Hippocampal formation (tissue), 2 donors: ENCODE results near the gene TRMT5.

Experiments
- DNase-seq, 2 donors: peaks; one replicate each; lab custom pipeline; 2025; lab: John Stamatoyannopoulos, UW

The TRMT5 gene

DNA sequence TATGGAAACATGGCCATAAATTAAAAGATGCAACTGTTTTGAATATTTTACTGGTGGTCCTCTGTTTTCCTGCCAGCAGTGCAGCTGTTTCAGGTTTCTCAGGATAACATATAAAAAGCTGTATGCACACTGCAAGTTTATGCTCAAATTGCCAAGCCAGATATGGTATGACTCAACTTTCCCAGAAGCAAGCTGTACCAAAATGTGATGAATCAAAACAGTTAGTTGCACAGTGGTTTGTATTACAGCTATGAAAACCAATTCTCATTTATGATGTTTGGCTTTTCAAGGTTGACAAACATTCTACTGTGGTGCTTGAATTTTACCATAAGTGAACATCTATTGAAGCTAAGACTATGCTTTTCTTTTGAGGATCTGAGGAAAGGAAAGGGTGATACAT is 15.5 kb downstream of the TRMT5 start:
- no peak for DNase-seq

- DNase-seq: no peak
Measured at GRCh38 chr14:60964904-60965303, 16.0 kb downstream of the TRMT5 start.

DNA sequence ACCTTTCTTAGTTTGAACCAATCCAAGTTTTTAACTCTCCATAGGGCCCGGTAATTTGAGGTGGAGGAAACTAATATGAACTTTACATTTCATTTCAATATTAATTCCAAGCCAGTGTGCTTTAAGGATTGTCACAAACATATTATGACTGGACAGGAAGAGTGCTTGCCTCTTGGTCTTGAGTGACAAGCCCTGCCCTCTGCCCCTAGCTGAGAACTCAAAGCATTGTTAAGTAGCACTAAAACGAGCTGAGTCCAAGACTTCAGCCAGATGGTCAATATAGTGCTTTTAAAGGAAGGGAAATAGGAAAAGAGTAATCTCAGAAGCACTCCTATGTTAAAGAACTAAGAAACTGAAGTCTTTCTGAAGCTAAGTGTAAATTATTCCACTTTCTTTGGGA is 17.1 kb downstream of the TRMT5 start:
- DNase-seq: no peak

DNA sequence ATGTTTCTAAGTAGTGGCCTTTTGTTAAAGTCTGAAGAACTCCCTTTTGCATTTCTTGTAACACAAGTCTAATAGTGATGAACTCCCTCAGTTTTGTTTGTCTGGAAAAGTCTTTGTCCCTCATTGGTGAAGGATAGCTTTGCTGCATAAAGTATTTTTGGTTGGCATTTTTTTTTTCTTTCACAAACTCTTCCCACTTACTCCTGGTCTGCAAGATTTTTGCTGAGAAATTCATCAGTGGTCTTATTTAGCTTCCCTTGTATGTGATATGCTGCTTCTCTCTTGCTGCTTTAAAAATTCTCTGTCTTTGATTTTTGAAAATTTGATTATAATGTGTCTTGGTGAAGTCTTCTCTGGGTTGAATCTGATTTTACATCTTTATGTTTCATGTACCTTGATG is 22.7 kb downstream of the TRMT5 start:
- no peak for DNase-seq

DNA sequence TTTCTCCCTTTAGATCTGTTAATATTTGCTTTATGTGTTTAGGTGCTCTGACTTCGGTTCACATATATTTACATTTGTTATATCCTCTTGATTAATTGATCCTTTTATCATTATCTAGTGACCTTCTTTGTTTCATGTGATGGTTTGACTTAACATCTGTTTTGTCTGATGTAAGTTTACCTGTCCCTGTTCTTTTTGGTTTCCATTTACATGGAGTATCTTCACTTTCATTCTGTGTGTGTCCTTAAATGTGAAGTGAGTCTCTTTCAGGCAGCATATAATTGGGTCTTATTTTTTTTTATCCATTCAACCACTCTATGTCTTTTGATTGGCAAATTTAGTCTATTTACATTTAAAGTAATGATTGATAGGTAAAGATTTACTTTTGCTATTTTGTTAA is 24.2 kb downstream of the TRMT5 start:
- DNase-seq: no peak

DNA sequence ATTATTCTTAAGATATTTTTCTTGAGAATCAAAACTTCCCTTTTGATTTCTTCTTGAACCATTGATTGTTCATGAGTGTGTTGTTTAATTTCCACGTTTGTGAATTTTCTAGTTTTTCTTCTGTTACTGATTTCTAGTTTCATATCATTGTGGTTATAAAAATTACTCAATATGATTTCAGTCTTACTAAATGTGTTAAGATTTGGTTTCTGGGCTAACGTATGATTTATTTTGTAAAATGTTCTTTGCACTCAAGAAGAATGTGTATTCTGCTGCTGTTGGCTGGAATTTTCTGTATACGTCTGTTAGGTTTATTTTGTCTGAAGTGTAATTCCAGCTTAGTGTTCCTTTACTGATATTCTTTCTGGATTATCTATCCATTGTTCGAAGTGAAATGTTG is 24.7 kb downstream of the TRMT5 start:
- DNase-seq: no peak

- DNase-seq: no peak
Measured at GRCh38 chr14:60951776-60952435, 29.0 kb downstream of the TRMT5 start.

DNA sequence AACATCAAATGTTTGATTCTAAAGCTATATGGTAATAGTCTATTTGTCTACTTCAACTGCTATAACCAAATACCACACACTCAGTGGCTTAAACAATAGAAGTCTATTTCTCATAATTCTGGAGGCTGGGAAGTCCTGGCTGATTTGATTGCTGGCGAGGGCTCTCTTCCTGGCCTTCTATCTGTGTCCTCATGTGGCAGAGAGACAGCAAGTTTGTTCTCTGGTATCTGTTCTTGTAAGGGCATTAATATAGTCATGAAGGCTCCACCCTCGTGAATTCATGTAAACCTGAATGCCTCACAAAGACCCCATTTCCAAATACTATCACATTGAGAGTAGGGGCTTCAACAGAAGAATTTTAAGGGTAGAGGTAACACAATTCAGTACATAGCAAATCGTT is 34.1 kb downstream of the TRMT5 start:
- DNase-seq: no peak

GRCh38 chr14:60945984-60946383 is 34.9 kb downstream of the TRMT5 start:
- no peak for DNase-seq

DNA sequence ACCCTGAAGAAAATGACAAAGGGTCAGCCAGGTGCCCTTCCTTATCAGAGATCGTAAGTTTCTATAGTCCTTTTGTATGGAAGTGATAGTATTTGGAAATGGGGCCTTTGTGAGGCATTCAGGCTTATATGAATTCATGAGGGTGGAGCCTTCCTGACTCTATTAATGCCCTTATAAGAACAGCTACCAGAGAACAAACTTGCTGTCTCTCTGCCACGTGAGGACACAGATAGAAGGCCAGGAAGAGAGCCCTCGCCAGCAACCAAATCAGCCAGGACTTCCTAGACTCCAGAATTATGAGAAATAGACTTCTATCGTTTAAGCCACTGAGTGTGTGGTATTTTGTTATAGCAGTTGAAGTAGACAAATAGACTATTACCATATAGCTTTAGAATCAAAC is 36.7 kb downstream of the TRMT5 start:
- DNase-seq: no peak

DNA sequence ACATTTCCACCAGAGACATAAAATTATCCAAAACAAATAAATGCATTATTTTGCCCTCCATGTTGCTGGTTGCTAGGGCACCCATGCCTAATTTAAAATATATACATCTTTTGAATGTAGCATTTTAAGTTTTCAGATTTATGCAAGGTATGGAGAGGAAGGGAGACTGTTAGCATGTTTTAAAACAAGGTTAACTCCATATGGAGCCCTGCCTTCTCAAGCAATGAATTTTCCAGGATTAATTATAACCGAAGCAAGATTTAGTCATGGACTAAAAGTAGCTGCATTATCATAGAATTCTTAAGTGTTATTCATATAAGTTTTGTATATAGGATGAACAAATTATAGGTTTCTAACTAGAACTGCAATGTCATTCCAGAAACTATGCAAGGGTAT is 37.2 kb downstream of the TRMT5 start:
- DNase-seq: no peak

- DNase-seq: no peak
Measured at GRCh38 chr14:60935319-60935718, 45.6 kb downstream of the TRMT5 start.

- DNase-seq: no peak
Measured at GRCh38 chr14:60933920-60934655, 46.8 kb downstream of the TRMT5 start.

DNA sequence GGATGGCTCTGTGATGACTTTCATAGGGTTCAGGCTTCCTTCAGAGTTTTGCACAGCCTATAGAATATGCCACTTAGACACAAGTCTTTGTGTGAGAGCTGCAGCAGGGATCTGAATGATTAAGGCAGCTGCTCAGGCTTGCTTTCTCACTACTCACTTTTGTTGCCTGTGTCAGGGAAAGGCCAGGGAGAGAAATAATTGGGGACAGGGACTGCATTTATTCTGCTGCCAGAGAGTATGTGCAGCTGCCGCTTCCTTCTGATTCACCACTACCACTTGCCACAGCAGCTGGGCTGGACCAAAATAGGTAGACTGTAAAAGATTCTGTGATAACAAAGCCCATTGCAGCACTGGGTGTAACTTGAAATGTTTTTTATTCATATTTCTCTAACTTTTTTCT is 49.7 kb downstream of the TRMT5 start:
- no peak for DNase-seq

DNA sequence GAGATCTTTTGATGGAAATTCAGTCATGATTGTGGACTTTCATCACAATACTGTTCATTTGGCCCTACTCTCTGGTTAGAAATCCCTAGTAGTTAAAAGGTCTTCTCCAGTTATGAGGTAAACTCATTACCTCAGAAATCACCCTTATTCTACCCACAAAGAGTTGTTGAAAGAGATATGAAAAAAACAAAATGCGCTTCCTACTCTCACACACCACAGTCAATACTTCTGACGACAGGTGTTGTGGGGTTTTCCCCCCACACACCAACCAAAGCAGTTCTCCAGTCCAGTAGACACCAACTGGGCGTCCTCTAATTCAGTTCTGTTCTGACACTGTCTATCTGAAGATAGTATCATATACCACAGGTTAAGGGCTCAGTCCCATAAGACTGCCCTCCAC is 54.9 kb downstream of the TRMT5 start:
- DNase-seq: no peak

DNA sequence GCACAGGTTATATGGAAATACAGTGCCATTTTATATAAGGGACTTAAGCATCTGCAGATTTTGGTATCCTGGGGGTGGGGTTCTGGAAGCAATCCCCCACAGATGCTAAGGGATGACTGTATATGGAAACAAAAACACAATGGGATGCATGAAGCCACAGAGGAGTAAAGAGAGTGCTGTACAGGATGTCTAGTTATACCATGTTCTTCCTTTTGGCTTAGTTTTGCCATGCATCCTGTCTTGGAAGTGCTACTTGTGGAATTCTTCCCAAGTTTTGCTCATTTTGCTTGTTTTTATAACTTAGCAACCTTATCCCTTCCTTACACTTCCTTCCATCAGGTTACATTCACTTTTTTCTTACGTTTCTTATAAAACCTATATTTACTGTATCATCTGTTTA is 55.6 kb downstream of the TRMT5 start:
- no peak for DNase-seq

- DNase-seq: no peak
Measured at GRCh38 chr14:60922050-60922449, 58.8 kb downstream of the TRMT5 start.
